ENCODE results near the gene ERVW-1.

DNA sequence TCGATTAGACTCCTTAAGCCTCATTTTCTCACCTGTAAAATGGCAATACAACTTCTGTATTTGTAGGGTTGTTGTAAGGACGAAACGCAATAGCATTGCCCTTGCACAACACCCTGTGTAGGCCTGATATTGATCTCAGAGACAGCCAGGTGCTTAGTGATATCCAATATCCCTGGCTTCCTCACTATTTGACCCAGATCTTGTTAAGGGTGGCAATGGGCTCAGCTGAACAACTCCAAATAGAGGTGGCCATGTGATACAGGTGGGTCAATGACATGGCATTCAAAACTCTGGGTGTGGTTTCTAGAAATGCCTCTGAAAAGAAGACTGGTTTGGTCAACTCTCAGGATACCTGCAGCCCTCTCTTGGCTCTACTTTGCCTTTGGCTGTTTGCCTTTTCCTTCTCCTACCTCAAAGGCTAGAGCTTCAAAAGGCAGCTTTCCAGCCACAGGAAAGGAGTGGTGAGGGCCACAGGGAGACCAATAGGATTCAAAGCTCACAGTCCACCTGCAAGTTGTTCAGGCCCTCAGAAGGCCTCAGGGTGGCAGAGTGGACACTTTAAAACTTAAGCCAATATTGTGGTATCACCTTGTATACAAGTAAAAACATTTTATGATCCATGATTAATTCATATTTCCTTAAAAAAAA is 45.3 kb downstream of the ERVW-1 start:
- TF ChIP-seq, protein P1, sequence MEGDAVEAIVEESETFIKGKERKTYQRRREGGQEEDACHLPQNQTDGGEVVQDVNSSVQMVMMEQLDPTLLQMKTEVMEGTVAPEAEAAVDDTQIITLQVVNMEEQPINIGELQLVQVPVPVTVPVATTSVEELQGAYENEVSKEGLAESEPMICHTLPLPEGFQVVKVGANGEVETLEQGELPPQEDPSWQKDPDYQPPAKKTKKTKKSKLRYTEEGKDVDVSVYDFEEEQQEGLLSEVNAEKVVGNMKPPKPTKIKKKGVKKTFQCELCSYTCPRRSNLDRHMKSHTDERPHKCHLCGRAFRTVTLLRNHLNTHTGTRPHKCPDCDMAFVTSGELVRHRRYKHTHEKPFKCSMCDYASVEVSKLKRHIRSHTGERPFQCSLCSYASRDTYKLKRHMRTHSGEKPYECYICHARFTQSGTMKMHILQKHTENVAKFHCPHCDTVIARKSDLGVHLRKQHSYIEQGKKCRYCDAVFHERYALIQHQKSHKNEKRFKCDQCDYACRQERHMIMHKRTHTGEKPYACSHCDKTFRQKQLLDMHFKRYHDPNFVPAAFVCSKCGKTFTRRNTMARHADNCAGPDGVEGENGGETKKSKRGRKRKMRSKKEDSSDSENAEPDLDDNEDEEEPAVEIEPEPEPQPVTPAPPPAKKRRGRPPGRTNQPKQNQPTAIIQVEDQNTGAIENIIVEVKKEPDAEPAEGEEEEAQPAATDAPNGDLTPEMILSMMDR (IDR thresholded peaks at IDR 0.05; ENCODE audit: low read depth, low read length) = no peak
- TF ChIP-seq EZH2phosphoT487 (IDR thresholded peaks at IDR 0.05; ENCODE audit: low read depth) = no peak
